ENCODE results near the gene RAC2. TPM values are rescaled to one million over a fixed set of nuclear protein-coding genes. Genes with fewer than 3 reads are reported as not detected.

Gene RAC2
- total RNA-seq, 1 donor from 2014 or later, result 6.3 TPM

- TF ChIP-seq CTCF (IDR thresholded peaks at IDR 0.05; ENCODE audit: insufficient read depth, low read length, severe bottlenecking), result no peak
- DNase-seq (ENCODE audit: low read depth) (no peak), FAIRE-seq (peak; percentile 79)
- Histone ChIP-seq H3K4me3 (ENCODE audit: low read depth, low read length) (no peak overlapping the region), H3K36me3 (ENCODE audit: control insufficient read depth, insufficient read depth, low read length) (no peaks in the 10 kb centered on the region), H3K27me3 (ENCODE audit: control insufficient read depth, insufficient read depth, low read length) (peaks cover 1% of the 10 kb centered on the region)
Measured at GRCh38 chr22:37289156-37289735, 45.2 kb upstream of the RAC2 start.

GRCh38 chr22:37288521-37288920 is 44.5 kb upstream of the RAC2 start:
- Histone ChIP-seq H3K36me3 (ENCODE audit: control insufficient read depth, insufficient read depth, low read length) (no peaks in the 10 kb centered on the region), H3K4me3 (ENCODE audit: low read depth, low read length) (no peak overlapping the region), H3K27me3 (ENCODE audit: control insufficient read depth, insufficient read depth, low read length) (peaks cover 1% of the 10 kb centered on the region)
- no peak for TF ChIP-seq CTCF (IDR thresholded peaks at IDR 0.05; ENCODE audit: insufficient read depth, low read length, severe bottlenecking)
- FAIRE-seq (no peak), DNase-seq (ENCODE audit: low read depth) (no peak)

- no peak for DNase-seq (ENCODE audit: low read depth)
- Histone ChIP-seq H3K4me3 (ENCODE audit: low read depth, low read length) (no peak overlapping the region), H3K36me3 (ENCODE audit: control insufficient read depth, insufficient read depth, low read length) (no peaks in the 10 kb centered on the region), H3K27me3 (ENCODE audit: control insufficient read depth, insufficient read depth, low read length) (peaks cover 1% of the 10 kb centered on the region)
- no peak for FAIRE-seq
- no peak for TF ChIP-seq CTCF (IDR thresholded peaks at IDR 0.05; ENCODE audit: insufficient read depth, low read length, severe bottlenecking)
Measured at GRCh38 chr22:37287550-37287951, 43.5 kb upstream of the RAC2 start.

- DNase-seq (ENCODE audit: low read depth), result no peak
- TF ChIP-seq CTCF (IDR thresholded peaks at IDR 0.05; ENCODE audit: insufficient read depth, low read length, severe bottlenecking), result no peak
- FAIRE-seq, result no peak
- Histone ChIP-seq H3K27me3 (ENCODE audit: control insufficient read depth, insufficient read depth, low read length) (peaks cover 1% of the 10 kb centered on the region), H3K36me3 (ENCODE audit: control insufficient read depth, insufficient read depth, low read length) (no peaks in the 10 kb centered on the region), H3K4me3 (ENCODE audit: low read depth, low read length) (no peak overlapping the region)
Measured at GRCh38 chr22:37285937-37286336, 41.9 kb upstream of the RAC2 start.

- DNase-seq (ENCODE audit: low read depth) (no peak), FAIRE-seq (no peak)
- no peak for TF ChIP-seq CTCF (IDR thresholded peaks at IDR 0.05; ENCODE audit: insufficient read depth, low read length, severe bottlenecking)
- no peaks in the 10 kb centered on the region for H3K36me3 ChIP-seq (ENCODE audit: control insufficient read depth, insufficient read depth, low read length)
- H3K27me3 ChIP-seq (ENCODE audit: control insufficient read depth, insufficient read depth, low read length), result peaks cover 1% of the 10 kb centered on the region
- no peak overlapping the region for H3K4me3 ChIP-seq (ENCODE audit: low read depth, low read length)
Measured at GRCh38 chr22:37284805-37285355, 40.8 kb upstream of the RAC2 start.
